Kidney (tissue), 14 donors: Measurements from ENCODE around the gene DRC1. TPM values are rescaled to one million over a fixed set of nuclear protein-coding genes. Genes with fewer than 3 reads are reported as not detected.

Source experiments
- DNase-seq, 5 donors: peaks; one replicate each; pipeline ENCODE4 v3.0.0-alpha.2; 2013 to 2020
- FAIRE-seq: peaks from 2 replicates; lab custom pipeline; 2012; peaks lifted over from hg19 to GRCh38; lab: Jason Lieb, UNC
- H3K27ac ChIP-seq, 2 donors: one replicate each; pipeline ENCODE4 v1.7.0; 2013; ENCODE audit warnings: low read depth in 2 of 2, low read length in 2 of 2, inconsistent platforms in 1 of 2
- H3K27me3 ChIP-seq: one replicate; pipeline ENCODE4 v1.7.1; 2013; ENCODE audit warnings: low read length, inconsistent platforms; ENCODE audit not compliant: control insufficient read depth, insufficient read depth
- H3K36me3 ChIP-seq, 3 donors: one replicate each; pipeline versions ENCODE4 v1.7.0 to v1.7.1; 2013; ENCODE audit warnings: low read length in 3 of 3, control low read depth in 1 of 3, inconsistent platforms in 1 of 3; ENCODE audit not compliant: insufficient read depth in 3 of 3, control insufficient read depth in 2 of 3
- H3K4me1 ChIP-seq, 3 donors: one replicate each; pipeline versions ENCODE4 v1.7.0 to v1.7.1; 2013; ENCODE audit warnings: low read length in 3 of 3, inconsistent platforms in 1 of 3, low read depth in 1 of 3; ENCODE audit not compliant: control insufficient read depth in 2 of 3, insufficient read depth in 2 of 3
- H3K4me3 ChIP-seq, 3 donors: one replicate each; pipeline versions ENCODE4 v1.7.0 to v1.8.1; 2013; ENCODE audit warnings: low read length in 3 of 3, control low read depth in 1 of 3, inconsistent platforms in 1 of 3
- H3K9ac ChIP-seq, 3 donors: one replicate each; pipeline versions ENCODE4 v1.7.0 to v1.7.1; 2013; ENCODE audit warnings: low read length in 3 of 3, control low read depth in 1 of 3, inconsistent platforms in 1 of 3
- H3K9me3 ChIP-seq, 3 donors: one replicate each; pipeline versions ENCODE4 v1.7.0 to v1.7.1; 2013; ENCODE audit warnings: low read length in 3 of 3, control low read depth in 1 of 3, inconsistent platforms in 1 of 3; ENCODE audit not compliant: control insufficient read depth in 2 of 3, insufficient read depth in 1 of 3
- CTCF ChIP-seq: IDR thresholded peaks from 3 replicates; pipeline ENCODE4 v1.5.1; 2012; ENCODE audit warnings: mild to moderate bottlenecking, moderate library complexity, borderline replicate concordance; ENCODE audit not compliant: insufficient read depth; ENCODE audit errors: extremely low read depth
- intact Hi-C: fragments of 100-400 bp; cut with DNase I; formaldehyde crosslinking; loops from one replicate; pipeline ENCODE4 v1.11.1; 2022
- polyA plus RNA-seq: library from polyadenylated mRNA; stranded (reverse); fragments of 350-450 nt; fragmentation: Illumina TruSeq; extraction: RNeasy Lipid Tissue Mini Kit (QIAGEN cat#74804); gene quantifications from one replicate; pipeline ENCODE4 v1.2.3, GENCODE V29; 2014; ENCODE audit warnings: low read depth, low replicate concordance; ENCODE audit not compliant: insufficient read depth
- total RNA-seq: library from RNA; stranded (reverse); fragmentation: NEBNext Ultra II Directional; extraction: Animal tissue kit (Norgen Biotek cat#: 25700); gene quantifications from one replicate; pipeline ENCODE4 v1.2.1, GENCODE V29; 2021
- donor health status: control.
- donor health status: control.
- donor health status: control.
- donor health status: control.
- donor health status: control.
- donor health status: DM: yes; HTN: yes; CAD: no.
- donor health status: Normal renal cell carcinoma (clear cell type).

The DRC1 gene
- total and polyA plus RNA-seq, 2 donors from 2014 or later = 0.76 TPM; not detected in 1

- Histone ChIP-seq H3K4me1 (no peaks in the 10 kb centered on the region), H3K4me3 (peak overlapping the region in 1 of 3 donors; percentile 39), H3K36me3 (no peaks in the 10 kb centered on the region), H3K27me3 (no peaks in the 10 kb centered on the region), H3K27ac (no peak overlapping the region), H3K9ac (no peak overlapping the region), H3K9me3 (no peaks in the 10 kb centered on the region)
- intact Hi-C loops = no loop called here
- TF ChIP-seq CTCF = no peak
- FAIRE-seq = no peak
- no peak for DNase-seq
These were observed 10.5 kb downstream of the DRC1 start for GRCh38 chr2:26412091-26412673.

GRCh38 chr2:26414311-26414710 lies 12.6 kb downstream of the DRC1 start:
- Histone ChIP-seq H3K27me3 (no peaks in the 10 kb centered on the region), H3K4me3 (no peak overlapping the region), H3K27ac (no peak overlapping the region), H3K4me1 (no peaks in the 10 kb centered on the region), H3K36me3 (no peaks in the 10 kb centered on the region), H3K9me3 (no peaks in the 10 kb centered on the region), H3K9ac (no peak overlapping the region)
- TF ChIP-seq CTCF = no peak
- FAIRE-seq (no peak), DNase-seq (no peak)
- intact Hi-C loops = no loop called here

GRCh38 chr2:26421961-26422360 lies 20.2 kb downstream of the DRC1 start:
- H3K36me3 ChIP-seq = no peaks in the 10 kb centered on the region
- intact Hi-C loops = no loop called here
- no peak overlapping the region for H3K9ac ChIP-seq

More at GRCh38 chr2:26421961-26422360, 20.2 kb downstream of the DRC1 start:
- TF ChIP-seq CTCF = no peak
- Histone ChIP-seq H3K27ac (no peak overlapping the region), H3K4me3 (no peak overlapping the region), H3K9me3 (no peaks in the 10 kb centered on the region), H3K4me1 (no peaks in the 10 kb centered on the region), H3K27me3 (no peaks in the 10 kb centered on the region)
- no peak for DNase-seq
- FAIRE-seq = no peak
